Measurements from ENCODE around the gene ARHGEF33.

- no peak for TF ChIP-seq CTCF (IDR thresholded peaks at IDR 0.05; ENCODE audit: low read depth, low read length)
- TF ChIP-seq EZH2phosphoT487 (IDR thresholded peaks at IDR 0.05; ENCODE audit: low read depth) = no peak
Measured at GRCh38 chr2:39020383-39020782, 130.7 kb downstream of the ARHGEF33 start.

Data from OCI-LY3 (cell line).